NB4 (cell line): ENCODE data around the gene OLFM1.

Experiments
- MAX ChIP-seq: IDR thresholded peaks from 2 replicates; pipeline ENCODE4 v1.6.1; 2011; ENCODE audit warnings: low read depth, low read length
- POLR2A ChIP-seq: IDR thresholded peaks from 2 replicates; pipeline ENCODE4 v1.6.1; 2011; ENCODE audit warnings: mild to moderate bottlenecking; ENCODE audit not compliant: insufficient read length; ENCODE audit errors: extremely low read depth
- TF ChIP-seq, protein P1 (sequence below): IDR thresholded peaks from one replicate; pipeline ENCODE4 v1.5.1; 2012; ENCODE audit warnings: low read depth, low read length

- TF ChIP-seq POLR2A, result no peak
- TF ChIP-seq MAX, result no peak
- TF ChIP-seq, protein P1, sequence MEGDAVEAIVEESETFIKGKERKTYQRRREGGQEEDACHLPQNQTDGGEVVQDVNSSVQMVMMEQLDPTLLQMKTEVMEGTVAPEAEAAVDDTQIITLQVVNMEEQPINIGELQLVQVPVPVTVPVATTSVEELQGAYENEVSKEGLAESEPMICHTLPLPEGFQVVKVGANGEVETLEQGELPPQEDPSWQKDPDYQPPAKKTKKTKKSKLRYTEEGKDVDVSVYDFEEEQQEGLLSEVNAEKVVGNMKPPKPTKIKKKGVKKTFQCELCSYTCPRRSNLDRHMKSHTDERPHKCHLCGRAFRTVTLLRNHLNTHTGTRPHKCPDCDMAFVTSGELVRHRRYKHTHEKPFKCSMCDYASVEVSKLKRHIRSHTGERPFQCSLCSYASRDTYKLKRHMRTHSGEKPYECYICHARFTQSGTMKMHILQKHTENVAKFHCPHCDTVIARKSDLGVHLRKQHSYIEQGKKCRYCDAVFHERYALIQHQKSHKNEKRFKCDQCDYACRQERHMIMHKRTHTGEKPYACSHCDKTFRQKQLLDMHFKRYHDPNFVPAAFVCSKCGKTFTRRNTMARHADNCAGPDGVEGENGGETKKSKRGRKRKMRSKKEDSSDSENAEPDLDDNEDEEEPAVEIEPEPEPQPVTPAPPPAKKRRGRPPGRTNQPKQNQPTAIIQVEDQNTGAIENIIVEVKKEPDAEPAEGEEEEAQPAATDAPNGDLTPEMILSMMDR, result no peak
Measured at GRCh38 chr9:135082536-135082935, 4.9 kb upstream of the OLFM1 start.
